ENCODE data around the gene MDM1.

MDM1 gene

GRCh38 chr12:68279227-68280054 lies 52.7 kb downstream of the MDM1 start:
- FAIRE-seq = no peak
- DNase-seq (ENCODE audit: insufficient read length, low spot score) = no peak

- DNase-seq (ENCODE audit: insufficient read length, low spot score) = no peak
- no peak for FAIRE-seq
Measured at GRCh38 chr12:68276402-68276930, 55.7 kb downstream of the MDM1 start.

DNA sequence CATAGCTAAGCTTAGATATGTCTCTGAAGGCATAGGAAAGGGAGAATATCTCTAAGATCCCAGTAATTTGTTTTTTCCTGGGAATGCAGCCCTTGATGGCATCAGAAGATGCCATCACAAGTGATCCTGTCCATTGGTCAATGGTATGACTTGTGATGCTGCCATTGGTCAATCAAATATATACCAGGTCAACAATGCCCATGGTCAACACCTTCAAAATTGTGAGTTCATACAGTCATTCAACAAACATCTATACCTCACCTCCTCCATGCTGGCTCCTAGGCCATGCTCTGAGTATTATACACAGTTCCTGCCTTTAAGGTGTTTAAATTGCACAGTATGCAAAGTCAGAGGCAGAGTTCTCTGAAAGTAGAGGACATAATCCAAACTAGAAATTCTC lies 59.4 kb downstream of the MDM1 start:
- DNase-seq (ENCODE audit: insufficient read length, low spot score) (no peak), FAIRE-seq (no peak)

- no peak for FAIRE-seq
- DNase-seq (ENCODE audit: insufficient read length, low spot score) = no peak
Measured at GRCh38 chr12:68271346-68271745, 60.8 kb downstream of the MDM1 start.

- FAIRE-seq = no peak
- DNase-seq (ENCODE audit: insufficient read length, low spot score) = no peak
Measured at GRCh38 chr12:68270358-68270757, 61.8 kb downstream of the MDM1 start.

DNA sequence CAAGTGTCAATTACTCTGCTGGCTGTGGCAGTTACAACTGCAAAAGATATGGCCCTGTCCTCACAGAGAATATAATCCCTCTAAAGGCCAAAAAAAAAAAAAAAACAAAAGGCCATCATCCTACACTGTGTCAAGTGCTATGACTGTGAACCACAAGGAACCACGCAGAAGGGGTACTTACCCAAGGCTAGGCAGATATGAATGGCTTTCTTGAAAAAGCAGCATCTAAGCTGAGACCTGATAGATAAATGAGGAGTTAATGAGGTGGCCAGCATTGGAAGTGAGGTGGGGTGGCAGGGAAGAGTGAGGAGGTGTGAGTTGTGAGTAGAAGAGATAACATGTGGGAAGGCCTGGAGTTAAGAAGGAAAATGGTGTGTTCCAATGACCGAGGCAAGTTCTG lies 62.4 kb downstream of the MDM1 start:
- no peak for FAIRE-seq
- no peak for DNase-seq (ENCODE audit: insufficient read length, low spot score)

DNA sequence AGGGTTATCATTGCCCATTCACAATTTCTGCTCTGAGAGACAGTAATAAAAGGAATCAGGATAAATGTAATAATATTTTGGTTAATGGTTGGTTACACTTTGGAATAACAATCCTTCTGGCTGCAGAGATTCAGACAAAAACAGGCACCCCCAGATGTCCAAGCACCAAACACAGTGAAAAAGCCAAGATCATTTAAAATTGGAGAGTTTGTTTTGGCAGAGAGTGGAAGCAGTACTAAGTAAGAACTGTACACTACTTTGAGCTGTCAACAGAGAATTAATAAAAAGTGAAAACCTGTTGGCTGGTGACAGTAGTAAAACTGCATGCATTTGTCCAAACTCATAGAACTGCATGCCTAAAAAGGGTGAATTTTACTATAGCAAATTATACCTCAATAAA lies 63.2 kb downstream of the MDM1 start:
- DNase-seq (ENCODE audit: insufficient read length, low spot score) = no peak
- FAIRE-seq = no peak

DNA sequence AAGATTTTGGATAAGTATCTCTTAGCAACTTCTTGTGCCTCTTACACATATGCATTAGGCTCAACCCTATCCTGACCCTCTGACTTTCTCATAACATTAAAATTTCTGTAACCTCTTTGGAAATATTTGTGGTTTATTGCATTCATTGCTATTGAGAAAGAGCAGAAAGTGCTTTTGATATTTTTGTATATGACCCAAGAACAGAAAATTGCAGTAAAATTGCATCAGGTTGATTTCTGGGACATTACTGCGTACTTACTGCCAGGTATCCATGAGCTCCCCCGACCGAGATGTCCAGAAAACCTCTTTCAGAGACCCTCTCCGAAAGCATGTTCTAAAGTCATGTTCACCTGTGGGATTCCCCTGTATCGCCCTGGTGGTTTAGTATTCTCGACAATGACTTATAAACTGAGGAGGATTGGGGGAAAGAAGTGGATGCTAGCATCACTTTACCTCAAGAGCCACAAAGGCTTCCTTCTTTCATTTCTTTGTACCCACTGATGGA lies 64.2 kb downstream of the MDM1 start:
- DNase-seq (ENCODE audit: insufficient read length, low spot score) (no peak), FAIRE-seq (no peak)

DNA sequence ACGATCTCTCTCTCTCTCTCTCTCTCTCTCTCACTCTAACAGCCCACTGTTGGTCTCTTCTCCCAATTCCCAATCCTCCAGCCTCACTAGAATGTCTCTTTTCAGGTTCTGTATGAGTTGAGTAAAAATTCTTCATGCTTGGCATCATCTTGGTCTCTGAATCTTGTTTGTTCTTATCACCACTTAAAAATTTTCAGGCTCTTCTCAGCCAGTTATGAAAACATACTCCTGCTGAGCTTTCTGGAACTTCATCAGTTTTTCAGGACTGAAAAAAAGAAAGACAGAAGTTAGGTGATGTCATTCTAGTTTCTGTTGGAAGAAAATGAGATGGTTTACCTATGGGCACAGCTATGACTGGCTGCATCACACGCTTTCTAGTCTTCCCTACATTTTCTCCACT lies 67.3 kb downstream of the MDM1 start:
- FAIRE-seq = no peak
- DNase-seq (ENCODE audit: insufficient read length, low spot score) = no peak

- DNase-seq (ENCODE audit: insufficient read length, low spot score) (no peak), FAIRE-seq (no peak)
Measured at GRCh38 chr12:68264158-68264855, 67.9 kb downstream of the MDM1 start.

GRCh38 chr12:68263366-68263765 lies 68.8 kb downstream of the MDM1 start:
- FAIRE-seq (no peak), DNase-seq (ENCODE audit: insufficient read length, low spot score) (no peak)

- FAIRE-seq = no peak
Measured at GRCh38 chr12:68261896-68262295, 70.3 kb downstream of the MDM1 start.

DNA sequence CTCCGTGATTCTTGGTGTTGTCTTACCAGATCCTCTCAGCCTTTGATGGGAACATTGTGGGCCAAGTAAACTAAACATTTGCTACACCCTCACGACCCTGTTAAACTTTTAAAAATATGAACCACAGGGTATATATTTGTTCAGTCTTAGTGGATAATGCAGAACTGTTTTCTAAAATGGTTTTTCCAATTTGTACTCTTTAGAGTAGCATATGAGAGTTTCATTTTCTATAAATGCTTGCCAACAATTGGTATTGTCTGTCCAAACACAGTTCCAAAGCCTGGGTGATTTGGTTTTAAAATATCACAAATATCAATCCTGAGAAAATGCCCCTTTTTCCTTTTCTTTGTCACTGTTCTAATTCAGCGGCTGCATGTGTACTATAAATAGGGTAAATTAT lies 72.0 kb downstream of the MDM1 start:
- DNase-seq (ENCODE audit: insufficient read length, low spot score) (no peak), FAIRE-seq (no peak)

More at GRCh38 chr12:68261896-68262295, 70.3 kb downstream of the MDM1 start:
- DNase-seq (ENCODE audit: insufficient read length, low spot score) = no peak

DNA sequence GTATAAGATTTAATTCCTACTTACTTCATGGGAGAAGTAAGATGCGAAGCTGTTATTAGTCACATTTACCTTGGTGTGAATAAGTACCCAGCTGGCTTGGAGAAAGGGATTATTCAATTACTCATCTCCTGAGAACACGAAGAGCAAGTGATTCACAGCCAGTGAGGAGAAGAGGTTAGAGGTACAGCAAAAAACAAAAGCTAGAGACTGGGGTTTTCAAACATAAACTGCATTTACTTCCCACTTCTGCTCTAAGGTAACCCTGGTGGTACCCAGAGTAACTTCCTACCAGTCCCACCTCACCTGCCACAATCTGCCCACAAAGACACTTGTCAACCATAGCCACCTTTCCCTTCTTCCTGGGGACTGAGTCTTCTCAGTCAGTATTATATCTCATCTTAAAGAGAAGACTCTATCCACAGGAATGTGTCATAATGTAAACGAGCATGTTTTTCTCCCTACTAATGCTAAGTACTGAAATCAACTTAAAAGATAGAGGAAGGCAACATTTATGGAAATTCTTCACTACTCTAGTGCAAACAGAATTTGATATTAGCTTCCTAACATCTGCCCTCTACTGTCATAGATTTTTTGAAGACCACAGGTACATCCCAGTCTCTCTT lies 72.7 kb downstream of the MDM1 start:
- FAIRE-seq (peak; percentile 45), DNase-seq (ENCODE audit: insufficient read length, low spot score) (no peak)

- FAIRE-seq (no peak), DNase-seq (ENCODE audit: insufficient read length, low spot score) (no peak)
Measured at GRCh38 chr12:68253504-68253903, 78.7 kb downstream of the MDM1 start, which contains the start of gene IL22. TSS of gene IL22 (minus strand) at chr12:68253604. CDS start at chr12:68253448, 156 bp downstream.

DNA sequence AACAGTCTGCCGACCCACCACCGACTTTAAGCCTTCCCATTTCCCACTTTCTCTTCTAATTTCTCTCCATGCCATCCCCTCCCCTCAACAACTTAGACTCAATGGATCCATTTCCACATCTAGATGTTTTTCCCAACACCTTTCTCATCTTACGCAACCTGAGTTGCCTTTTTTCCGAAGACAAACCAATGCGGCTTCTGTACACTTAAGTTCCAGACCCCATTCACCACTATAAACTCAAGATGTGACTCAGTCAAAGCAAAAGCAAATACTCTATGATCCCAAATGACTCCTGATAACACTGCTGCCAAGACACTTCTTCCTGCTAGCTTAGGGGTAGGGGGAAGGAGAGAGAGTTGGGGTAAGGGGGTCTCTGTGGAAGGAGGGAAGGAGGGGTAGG lies 80.1 kb downstream of the MDM1 start:
- DNase-seq (ENCODE audit: insufficient read length, low spot score) (no peak), FAIRE-seq (no peak)

GRCh38 chr12:68250454-68250853 lies 81.7 kb downstream of the MDM1 start:
- FAIRE-seq = no peak
- DNase-seq (ENCODE audit: insufficient read length, low spot score) = no peak

- DNase-seq (ENCODE audit: insufficient read length, low spot score) (no peak), FAIRE-seq (no peak)
Measured at GRCh38 chr12:68247785-68248184, 84.4 kb downstream of the MDM1 start.

DNA sequence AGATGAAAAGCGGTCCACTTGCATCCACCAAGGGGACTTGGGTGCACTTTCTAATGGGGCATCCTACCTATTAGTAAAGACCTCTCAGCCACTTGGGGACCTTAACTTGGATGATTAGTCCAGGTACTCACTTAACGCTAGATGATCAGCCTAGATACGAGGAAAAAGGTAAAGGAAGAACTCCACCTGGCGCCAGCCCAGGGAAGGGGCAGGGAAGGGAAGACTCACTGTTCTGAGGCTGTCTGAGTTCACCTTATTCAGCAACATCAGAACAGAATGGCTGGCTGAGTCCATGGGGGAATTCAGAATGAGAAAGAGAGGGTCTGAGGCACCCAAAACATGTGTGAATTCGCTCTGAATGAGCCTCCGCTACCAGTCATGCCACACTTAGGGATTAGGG lies 85.8 kb downstream of the MDM1 start:
- FAIRE-seq = no peak
- DNase-seq (ENCODE audit: insufficient read length, low spot score) = no peak

- DNase-seq (ENCODE audit: insufficient read length, low spot score) (no peak), FAIRE-seq (no peak)
Measured at GRCh38 chr12:68245180-68246021, 86.8 kb downstream of the MDM1 start.
